Smooth muscle cell (in vitro differentiated cells): ENCODE measurements around the gene DMPK. TPM values are rescaled to one million over a fixed set of nuclear protein-coding genes. Genes with fewer than 3 reads are reported as not detected.

ENCODE experiments used
- DNase-seq: peaks from one replicate; lab custom pipeline; 2025; ENCODE audit not compliant: unreplicated experiment; lab: John Stamatoyannopoulos, UW
- H2AFZ ChIP-seq: fragments of 200-600 bp; sonication (generic); 2 replicates; pipeline ENCODE4 v1.6.0; 2016; ENCODE audit warnings: antibody characterized with exemption, low read depth, mild to moderate bottlenecking
- H3F3A ChIP-seq: fragments of 200-600 bp; sonication (generic); 2 replicates; pipeline ENCODE4 v1.6.0; 2017; ENCODE audit warnings: antibody characterized with exemption, low read depth
- H3K27ac ChIP-seq: fragments of 200-600 bp; sonication (generic); 2 replicates; pipeline ENCODE4 v1.5.1; 2016; ENCODE audit warnings: low read depth, mild to moderate bottlenecking
- H3K27me3 ChIP-seq: fragments of 200-600 bp; sonication (generic); 2 replicates; pipeline ENCODE4 v1.6.1; 2016; ENCODE audit warnings: low read depth, mild to moderate bottlenecking
- H3K36me3 ChIP-seq: fragments of 200-600 bp; sonication (generic); 2 replicates; pipeline ENCODE4 v1.5.1; 2016; ENCODE audit warnings: low read depth
- H3K4me1 ChIP-seq: fragments of 200-600 bp; sonication (generic); 2 replicates; pipeline ENCODE4 v1.5.1; 2016; ENCODE audit warnings: low read depth
- H3K4me2 ChIP-seq: fragments of 200-600 bp; sonication (generic); 2 replicates; pipeline ENCODE4 v1.6.0; 2016; ENCODE audit warnings: mild to moderate bottlenecking
- H3K4me3 ChIP-seq: fragments of 200-600 bp; sonication (generic); 2 replicates; pipeline ENCODE4 v1.5.1; 2016; ENCODE audit warnings: mild to moderate bottlenecking
- H3K79me2 ChIP-seq: fragments of 200-600 bp; sonication (generic); 2 replicates; pipeline ENCODE4 v1.6.0; 2016; ENCODE audit warnings: low read depth, mild to moderate bottlenecking
- H3K9ac ChIP-seq: fragments of 200-600 bp; sonication (generic); 2 replicates; pipeline ENCODE4 v1.6.0; 2016; ENCODE audit warnings: low read depth
- H3K9me3 ChIP-seq: fragments of 200-600 bp; sonication (generic); replicated peaks from 2 replicates; pipeline ENCODE4 v1.5.1; 2016; ENCODE audit warnings: low read depth
- H4K20me1 ChIP-seq: fragments of 200-600 bp; sonication (generic); 2 replicates; pipeline ENCODE4 v1.6.0; 2016; ENCODE audit warnings: low read depth
- WGBS: methylation state at CpG from one replicate; pipeline ENCODE4 v1.1.7; 2016; ENCODE audit warnings: low lambda C conversion rate; 5-methylcytosine and 5-hydroxymethylcytosine counted together
- polyA plus RNA-seq: library from polyadenylated mRNA; unstranded; fragments of >200 nt; fragmentation: Nextera tagmentation; extraction: Ambion mirVana; gene quantifications from 2 replicates; pipeline ENCODE4 v1.2.1, GENCODE V29; 2016
- total RNA-seq: library from RNA; depleted of rRNA; stranded (reverse); fragments of >200 nt; gene quantifications from 2 replicates; pipeline ENCODE4 v1.2.3, GENCODE V29; 2014
- TF ChIP-seq, protein P1 (sequence below): fragments of 200-600 bp; sonication (generic); IDR thresholded peaks from 2 replicates; pipeline ENCODE4 v1.5.1; 2017; ENCODE audit warnings: borderline replicate concordance, mild to moderate bottlenecking, antibody characterized with exemption; ENCODE audit not compliant: insufficient read depth, poor library complexity, severe bottlenecking

Gene DMPK
- total and polyA plus RNA-seq, 2 experiments from 2014 or later = 23.6 to 32.7 TPM

DNA sequence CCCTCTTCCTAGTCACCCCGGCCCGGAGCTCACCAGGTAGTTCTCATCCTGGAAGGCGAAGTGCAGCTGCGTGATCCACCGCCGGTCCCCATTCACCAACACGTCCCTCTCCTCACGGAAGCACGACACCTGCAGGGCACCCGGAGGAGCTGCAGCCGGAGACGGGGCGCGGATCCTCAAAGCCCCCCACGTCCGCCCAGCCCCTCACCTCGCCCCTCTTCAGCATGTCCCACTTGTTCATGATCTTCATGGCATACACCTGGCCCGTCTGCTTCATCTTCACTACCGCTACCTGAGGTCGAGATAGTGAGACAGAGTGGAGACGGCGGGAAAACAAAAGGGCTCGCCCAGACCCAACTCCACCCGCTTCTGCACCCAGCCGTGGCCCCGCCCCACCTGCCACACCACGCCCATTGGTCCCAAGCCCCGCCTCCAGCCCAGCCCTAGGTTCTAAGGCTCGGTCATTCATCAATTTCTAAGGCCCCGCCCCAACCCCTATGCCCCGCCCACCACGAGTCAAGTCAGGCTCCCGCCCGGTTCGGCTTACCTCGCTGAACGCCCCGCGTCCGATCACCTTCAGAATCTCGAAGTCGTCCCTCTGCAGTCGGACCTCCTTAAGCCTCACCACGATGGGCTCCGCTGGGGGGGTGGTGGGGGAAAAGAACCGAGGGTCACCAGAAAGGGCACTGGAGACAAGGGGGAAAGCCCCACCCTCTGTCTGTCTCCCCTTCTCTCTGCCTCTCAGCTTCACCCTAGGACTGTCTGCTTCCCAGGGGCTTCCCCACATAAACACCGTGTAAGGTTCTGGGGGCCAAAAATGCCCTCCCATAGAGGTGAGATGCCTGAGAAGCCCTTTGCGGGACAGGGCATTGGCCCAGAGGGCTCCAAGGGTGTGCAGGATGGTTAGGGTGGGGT lies 2.8 kb downstream of the DMPK start:
- Histone ChIP-seq H3K9ac (no peak overlapping the region), H2AFZ (no peak overlapping the region), H3K27me3 (no peaks in the 10 kb centered on the region), H4K20me1 (peaks cover 54% of the 10 kb centered on the region), H3F3A (peaks cover 24% of the 10 kb centered on the region), H3K4me3 (no peak overlapping the region), H3K9me3 (no peaks in the 10 kb centered on the region), H3K79me2 (peaks cover 10% of the 10 kb centered on the region), H3K4me1 (peaks cover 27% of the 10 kb centered on the region), H3K27ac (no peak overlapping the region), H3K36me3 (no peaks in the 10 kb centered on the region), H3K4me2 (peak overlapping the region; percentile 88)
- WGBS = 33% methylated on average over 37 of the region's 48 CpGs
- TF ChIP-seq, protein P1, sequence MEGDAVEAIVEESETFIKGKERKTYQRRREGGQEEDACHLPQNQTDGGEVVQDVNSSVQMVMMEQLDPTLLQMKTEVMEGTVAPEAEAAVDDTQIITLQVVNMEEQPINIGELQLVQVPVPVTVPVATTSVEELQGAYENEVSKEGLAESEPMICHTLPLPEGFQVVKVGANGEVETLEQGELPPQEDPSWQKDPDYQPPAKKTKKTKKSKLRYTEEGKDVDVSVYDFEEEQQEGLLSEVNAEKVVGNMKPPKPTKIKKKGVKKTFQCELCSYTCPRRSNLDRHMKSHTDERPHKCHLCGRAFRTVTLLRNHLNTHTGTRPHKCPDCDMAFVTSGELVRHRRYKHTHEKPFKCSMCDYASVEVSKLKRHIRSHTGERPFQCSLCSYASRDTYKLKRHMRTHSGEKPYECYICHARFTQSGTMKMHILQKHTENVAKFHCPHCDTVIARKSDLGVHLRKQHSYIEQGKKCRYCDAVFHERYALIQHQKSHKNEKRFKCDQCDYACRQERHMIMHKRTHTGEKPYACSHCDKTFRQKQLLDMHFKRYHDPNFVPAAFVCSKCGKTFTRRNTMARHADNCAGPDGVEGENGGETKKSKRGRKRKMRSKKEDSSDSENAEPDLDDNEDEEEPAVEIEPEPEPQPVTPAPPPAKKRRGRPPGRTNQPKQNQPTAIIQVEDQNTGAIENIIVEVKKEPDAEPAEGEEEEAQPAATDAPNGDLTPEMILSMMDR = peak; percentile 37
- no peak for DNase-seq

DNA sequence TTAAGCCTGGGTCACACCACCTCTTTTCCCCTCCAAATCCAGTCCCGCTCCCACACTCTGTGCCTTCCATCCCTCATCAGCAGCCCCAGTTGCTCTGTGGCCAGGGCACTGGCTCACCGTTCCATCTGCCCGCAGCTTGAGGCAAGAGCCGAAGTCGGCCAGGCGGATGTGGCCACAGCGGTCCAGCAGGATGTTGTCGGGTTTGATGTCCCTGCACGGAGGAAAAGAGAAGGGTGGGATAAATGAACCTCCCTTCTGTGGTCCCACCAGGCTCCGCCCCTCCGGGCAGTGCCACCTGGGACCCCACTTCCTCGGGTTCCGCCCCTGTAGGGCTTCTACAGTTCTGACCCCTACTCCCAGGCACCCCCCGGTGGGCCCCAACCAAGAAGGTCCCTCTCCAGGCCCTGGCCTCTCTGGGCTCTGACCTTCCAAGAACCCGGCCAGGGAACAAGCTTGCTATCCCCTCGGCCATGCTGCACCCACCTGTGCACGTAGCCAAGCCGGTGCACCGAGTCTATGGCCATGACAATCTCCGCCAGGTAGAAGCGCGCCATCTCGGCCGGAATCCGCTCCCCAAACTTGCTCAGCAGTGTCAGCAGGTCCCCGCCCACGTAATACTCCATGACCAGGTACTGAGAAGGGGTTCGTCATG lies 4.2 kb downstream of the DMPK start:
- no peaks in the 10 kb centered on the region for H3K9me3 ChIP-seq

DNA sequence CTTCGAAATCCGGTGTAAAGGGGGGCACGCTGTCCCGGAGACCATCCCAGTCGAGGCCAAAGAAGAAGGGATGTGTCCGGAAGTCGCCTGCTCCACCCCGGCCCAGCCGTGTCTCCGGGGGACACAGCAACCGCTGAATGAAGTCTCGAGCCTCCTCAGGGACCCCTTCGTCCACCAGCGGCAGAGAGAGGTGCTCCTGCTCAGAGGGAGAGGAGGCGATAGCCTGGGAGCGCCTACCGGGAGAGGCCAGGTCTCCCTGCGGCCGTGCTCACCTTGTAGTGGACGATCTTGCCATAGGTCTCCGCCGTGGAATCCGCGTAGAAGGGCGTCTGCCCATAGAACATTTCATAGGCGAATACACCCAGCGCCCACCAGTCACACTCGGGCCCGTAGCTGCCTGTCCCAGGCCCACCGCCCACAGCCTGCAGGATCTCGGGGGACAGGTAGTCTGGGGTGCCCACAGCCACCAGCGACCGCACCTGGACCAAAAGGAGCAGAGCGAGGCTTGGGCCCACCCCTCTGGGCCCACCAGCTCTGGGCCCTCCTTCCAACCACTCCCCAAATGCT lies 4.8 kb downstream of the DMPK start:
- H3K9ac ChIP-seq = no peak overlapping the region
- no peaks in the 10 kb centered on the region for H3K36me3 ChIP-seq
- H3K4me2 ChIP-seq = no peak overlapping the region
- no peak for DNase-seq
- H3K4me3 ChIP-seq = no peak overlapping the region
- WGBS = 99% methylated on average over 34 of the region's 34 CpGs
- TF ChIP-seq, protein P1 = no peak
- peaks cover 47% of the 10 kb centered on the region for H4K20me1 ChIP-seq
- no peaks in the 10 kb centered on the region for H3K9me3 ChIP-seq
- no peaks in the 10 kb centered on the region for H3K27me3 ChIP-seq
- peaks cover 13% of the 10 kb centered on the region for H3K4me1 ChIP-seq
- H3K27ac ChIP-seq = no peak overlapping the region
- H2AFZ ChIP-seq = no peak overlapping the region
- H3F3A ChIP-seq = peaks cover 25% of the 10 kb centered on the region
- H3K79me2 ChIP-seq = peaks cover 10% of the 10 kb centered on the region

More for the DNA sequence above, 4.2 kb downstream of the DMPK start:
- Histone ChIP-seq H3K27me3 (no peaks in the 10 kb centered on the region), H3K36me3 (no peaks in the 10 kb centered on the region), H2AFZ (no peak overlapping the region), H3K4me3 (no peak overlapping the region), H3F3A (peaks cover 24% of the 10 kb centered on the region), H3K79me2 (peaks cover 10% of the 10 kb centered on the region), H3K27ac (no peak overlapping the region), H3K4me1 (peaks cover 18% of the 10 kb centered on the region), H3K4me2 (no peak overlapping the region), H4K20me1 (peaks cover 49% of the 10 kb centered on the region), H3K9ac (no peak overlapping the region)
- no peak for DNase-seq
- TF ChIP-seq, protein P1 = no peak
- 99% methylated on average over 28 of the region's 28 CpGs for WGBS
